HG03039 (cell line): ENCODE measurements around the gene GOLGA6L7.
"Not testable (repeated sequence)": the region's sequence is repeated elsewhere in the genome, so short reads cannot be mapped to it uniquely, and the experiment has no call there.

Experiments used
- ATAC-seq: cut with Tn5 transposase; IDR thresholded peaks from one replicate; pipeline ENCODE4 v1.9.1; 2021; ENCODE audit warnings: mild to moderate bottlenecking, moderate library complexity; ENCODE audit not compliant: unreplicated experiment

The GOLGA6L7 gene

DNA sequence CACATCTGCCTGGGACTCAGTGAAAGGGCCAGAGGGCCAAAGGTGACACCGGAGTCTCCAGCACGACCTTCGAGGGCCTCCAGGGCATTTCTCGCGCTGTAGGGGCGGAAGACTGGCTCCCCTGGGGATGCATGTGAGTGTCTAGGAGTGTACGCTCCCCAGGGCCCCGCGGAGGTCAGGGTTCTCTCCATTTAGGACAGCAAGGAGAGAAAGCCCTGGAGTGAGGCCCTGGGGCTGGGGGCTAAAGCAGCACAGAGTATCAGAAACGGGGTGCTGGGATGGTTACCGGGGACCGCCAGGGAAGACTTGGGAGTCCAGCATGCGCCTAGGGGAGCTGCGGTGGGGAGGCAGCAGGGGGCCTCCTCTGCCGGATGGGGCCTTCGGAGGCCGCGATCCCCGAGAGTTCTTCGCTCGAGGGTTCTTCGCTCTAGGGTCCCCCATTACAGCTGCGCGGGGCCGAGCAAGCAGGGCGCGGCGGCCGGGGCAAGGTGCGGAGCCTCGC is 36.7 kb upstream of the GOLGA6L7 start:
- no peak for ATAC-seq

DNA sequence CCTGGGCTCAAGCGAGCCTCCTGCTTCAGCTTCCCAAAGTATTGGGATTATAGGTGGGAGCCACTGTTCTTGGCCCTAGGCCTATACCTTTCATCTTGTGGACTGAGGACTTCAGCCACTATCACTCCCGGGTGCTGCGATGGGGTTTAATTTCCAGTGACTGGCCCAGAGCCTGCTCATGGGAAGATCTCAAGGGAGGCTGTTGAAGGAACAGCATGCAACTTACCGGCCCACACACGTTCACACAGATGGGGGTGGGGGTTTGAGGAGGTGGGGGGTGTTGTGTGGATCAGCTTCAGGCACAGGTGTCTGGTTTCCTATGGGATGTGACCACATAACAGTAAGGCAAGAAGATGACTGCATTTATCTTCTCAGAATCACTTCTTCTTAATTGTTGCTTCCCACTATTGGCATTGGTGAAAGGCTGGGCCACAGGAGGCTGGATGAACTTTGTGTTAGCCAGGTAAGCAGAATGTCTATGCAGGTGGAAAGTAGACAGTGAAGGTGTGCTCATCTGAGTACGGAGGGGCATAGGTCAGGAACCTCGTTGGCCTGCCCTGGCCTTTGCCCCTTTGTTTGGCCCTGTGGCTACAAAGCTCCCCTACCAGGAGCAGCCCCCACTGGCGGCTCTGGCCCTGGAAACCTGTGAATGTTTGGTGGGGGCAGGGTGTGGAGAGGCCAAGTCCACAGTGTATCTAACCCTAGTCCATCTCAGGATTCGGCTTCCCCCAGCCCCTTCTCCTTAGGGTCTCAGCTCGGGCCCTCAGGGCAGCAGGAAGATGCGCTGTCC is 35.9 kb upstream of the GOLGA6L7 start:
- no peak for ATAC-seq

DNA sequence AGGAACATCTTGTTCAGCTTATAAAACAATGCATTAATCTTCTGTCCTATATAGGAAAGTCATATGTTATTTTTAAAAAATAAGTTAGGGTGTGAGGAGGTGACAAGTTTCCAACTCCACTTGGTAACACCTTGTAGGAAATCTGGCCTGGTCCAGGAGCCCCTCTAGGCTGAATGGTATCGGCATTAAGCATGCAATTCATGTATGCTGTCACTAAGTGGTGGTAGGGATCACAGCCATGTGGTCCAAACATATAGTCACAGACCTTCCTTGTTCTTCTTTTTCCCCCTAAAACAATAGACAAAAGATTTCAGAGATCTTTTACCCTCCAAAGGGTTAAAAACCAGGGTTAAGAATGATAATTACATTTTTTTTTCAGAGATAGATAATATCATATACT is 33.2 kb upstream of the GOLGA6L7 start:
- no peak for ATAC-seq

DNA sequence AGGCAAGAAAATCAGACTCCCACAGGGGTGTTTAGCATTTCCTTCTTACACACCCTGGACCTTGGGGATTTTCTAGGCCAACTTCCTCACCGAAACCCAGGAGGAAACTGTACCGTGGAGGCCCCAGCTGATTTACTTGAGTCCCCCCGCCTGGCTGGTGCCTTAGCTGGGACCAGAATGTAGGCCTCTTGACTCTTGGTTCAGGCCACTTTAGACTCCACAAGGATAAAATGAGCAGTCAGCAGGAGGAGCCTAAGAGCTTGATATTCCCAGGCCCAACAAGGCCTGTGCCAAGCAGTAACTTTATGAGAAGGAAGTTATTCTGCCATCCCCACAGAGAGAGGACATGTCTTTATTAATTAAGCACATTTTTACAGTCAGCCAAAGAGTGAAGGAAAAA is 32.7 kb upstream of the GOLGA6L7 start:
- no peak for ATAC-seq

DNA sequence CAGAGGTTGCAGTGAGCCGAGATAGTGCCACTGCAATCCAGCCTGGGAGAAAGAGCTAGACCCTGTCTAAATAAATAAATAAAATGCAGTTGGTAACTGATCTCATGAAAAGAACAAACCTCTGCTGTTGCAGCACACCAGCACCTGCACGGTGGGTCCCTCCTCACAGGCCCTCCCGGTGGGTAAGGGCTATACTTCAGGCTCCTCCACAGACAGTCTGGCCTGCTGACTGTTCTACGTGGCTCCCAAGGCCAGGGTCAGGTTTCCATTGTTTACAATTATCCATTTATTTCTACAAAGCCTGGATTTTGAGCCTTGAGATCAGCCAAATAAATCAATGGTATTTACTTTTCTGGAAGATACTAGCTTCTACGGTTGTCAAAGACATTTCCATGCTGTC is 32.2 kb upstream of the GOLGA6L7 start:
- ATAC-seq, result no peak

DNA sequence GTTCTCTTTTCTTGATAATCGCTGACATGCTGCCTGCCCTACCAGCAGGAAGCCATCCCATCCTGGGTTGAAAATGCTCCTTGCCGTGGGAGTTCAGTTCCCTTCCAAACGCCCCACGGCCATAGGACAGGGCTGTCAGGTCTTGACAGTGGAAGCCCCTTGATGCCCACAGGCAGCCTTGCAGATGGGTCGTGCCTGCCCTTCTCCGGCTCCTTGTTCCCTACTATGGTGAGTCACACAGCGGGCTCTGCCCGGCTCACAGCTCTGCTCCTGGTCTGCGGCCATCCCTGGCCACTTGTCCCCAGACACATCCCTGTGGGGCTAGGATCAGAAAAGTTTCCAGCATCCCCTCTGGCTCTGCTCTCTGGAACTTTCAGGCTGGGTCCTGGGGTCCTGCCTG is 31.1 kb upstream of the GOLGA6L7 start:
- ATAC-seq, result no peak

DNA sequence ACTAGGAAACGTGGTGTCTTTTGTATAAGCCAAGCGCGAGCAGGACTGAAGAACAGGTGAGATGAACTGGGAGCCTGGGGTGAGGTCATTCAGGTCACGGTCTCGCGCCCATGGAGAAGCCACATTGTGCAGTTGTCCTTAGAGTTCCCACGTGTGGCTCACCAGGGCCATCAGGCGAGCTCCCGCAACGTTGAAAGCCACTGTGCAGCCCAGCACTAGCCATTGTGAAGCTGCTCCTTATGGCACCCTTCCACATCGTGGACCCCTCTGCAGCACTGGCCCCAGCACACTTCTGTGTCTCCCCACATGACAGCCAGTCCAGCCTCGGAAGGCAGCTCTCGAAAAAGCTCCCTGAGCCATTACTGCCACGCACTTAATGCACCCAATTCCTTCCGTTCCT is 29.8 kb upstream of the GOLGA6L7 start:
- no peak for ATAC-seq

DNA sequence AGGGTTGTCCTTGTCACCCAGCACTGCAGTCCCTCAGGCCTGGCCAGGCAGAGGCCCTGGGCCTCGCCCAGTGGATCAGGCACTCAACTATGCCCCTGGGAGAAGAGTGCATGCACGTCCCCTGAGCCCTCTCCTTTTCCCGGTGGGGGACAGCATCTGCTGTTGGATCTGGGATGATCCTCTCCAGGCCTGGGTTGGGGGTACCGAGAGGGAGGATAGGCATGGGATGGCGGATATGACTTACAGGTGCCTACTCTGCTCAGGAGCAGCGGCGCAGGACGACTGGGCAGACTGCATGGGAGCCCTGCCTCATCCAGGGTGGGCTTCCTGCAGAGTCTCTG is 28.4 kb upstream of the GOLGA6L7 start:
- no peak for ATAC-seq

DNA sequence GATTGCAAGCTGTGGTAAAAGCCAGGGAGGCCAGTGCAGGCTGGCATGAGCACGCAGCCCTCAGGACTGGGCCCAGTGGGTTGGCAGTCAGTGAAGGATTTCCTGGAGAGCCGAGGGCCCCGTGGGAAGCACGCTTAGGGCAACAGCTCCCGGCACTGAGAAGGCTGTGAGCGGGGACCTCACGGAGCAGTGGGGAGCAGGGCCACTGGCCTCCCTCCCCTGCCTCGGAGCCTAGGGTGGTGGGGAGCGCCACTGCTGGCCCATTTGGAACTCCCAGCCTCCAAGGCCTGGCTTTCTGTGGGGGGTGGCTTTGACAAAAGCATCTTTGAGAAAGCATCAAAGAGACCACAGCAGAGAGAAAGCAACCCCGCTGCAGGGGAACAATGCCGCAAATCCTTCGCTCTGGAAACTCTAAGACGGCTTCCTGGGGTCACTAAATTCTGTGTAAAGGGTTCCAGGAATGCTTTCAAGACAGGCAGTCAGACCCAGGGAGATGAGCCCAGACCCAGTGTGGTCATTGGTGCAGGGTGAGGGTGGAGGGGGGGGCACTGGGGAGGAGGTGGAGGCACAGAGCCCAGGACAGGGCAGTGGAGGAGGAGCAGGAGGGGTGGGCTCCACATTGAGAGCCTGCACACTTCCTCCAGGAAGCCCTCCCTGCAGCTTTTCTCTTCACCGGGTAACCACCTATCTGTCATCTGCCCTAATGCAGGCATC is 27.8 kb upstream of the GOLGA6L7 start:
- ATAC-seq, result no peak

DNA sequence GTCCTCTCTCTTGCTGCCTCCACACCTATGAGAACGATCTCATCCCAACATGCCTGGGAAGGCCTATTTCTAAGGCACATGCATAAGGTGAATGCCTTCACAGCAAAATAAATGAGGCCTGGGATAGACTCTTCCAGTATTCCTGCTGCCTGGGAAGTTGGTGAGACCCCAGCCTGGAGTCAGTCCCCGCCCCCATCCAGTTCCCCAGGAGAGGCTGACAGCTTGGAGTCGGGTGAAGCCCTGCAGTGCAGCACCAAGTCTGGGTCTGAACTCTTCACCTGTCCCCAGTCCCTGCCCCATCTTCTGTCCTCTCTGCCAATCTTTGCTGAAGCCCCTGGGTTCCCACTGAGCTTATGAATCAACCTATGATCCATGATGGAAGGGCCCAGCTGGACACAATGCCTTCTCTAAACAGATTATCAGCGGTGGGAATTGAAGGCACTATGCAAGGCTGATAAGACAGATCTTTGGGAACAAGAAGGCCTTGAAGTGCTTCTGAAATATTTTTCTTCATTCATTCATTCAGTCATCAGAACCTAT is 27.1 kb upstream of the GOLGA6L7 start:
- no peak for ATAC-seq

DNA sequence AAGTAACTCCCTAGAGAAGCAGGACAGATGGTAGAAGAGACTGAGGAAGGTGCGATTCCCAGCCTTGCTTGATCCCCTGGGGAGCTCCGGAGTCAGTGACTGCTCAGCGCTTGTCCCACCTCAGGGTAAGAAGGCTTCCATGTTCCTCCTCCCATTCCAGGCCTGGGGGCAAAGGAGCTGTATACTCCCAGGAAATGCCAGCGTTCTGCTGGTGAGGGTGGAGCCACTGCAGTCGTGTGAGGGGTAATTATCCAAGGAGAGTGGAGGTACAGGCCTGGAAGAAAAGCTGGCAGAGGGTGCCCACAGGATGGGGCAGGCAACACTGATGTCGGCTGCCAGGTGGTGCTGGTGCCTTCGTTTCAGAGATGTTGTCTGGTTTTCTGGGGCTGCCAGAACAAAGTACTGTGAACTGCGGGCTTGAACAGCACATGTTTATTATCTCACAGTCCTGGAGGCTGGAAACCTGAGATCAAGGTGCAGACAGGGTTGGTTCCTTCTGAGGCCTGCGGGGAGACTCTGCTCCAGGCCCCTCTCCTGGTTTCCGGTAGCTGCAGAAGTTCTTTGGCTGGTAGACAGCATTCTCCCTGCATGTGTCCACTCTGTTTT is 25.2 kb upstream of the GOLGA6L7 start:
- no peak for ATAC-seq

DNA sequence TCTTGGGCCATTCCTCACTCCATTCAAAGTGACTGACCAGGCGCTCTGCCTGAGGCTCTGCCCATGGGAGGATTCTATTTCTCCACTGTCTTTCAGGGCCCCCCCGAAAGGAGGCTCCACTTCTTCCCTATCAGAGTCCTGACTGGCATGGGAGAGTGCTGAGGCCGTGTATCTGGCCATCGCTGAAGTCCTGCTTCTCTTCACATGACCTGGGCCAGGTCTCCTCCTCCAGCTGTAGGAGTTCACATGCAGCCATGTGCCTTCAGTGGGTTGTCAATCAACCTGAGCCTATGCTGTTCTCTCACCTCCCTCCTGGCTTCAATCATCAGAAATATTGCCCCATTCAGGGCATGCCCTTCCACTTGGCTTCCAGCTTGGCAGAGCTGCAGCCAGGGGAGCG is 24.6 kb upstream of the GOLGA6L7 start:
- no peak for ATAC-seq

DNA sequence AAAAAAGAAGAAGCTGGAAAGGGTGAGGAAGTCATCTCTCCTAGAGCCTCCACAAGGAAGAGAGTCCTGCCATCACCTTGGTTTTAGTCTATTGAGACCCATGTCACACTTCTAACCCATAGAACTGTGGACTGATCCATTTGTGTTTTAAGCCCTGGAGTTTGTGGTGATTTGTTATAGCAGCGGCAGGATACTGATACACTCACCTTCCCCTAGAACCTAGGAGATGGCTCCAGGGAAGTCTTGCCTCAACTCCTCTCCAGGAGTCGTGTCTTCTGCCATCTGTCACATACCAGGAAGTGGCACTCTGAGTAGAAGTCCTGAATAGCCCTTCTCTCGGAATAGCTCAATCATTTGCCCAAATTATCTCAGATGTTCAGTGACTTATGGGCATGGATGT is 22.7 kb upstream of the GOLGA6L7 start:
- ATAC-seq, result no peak

DNA sequence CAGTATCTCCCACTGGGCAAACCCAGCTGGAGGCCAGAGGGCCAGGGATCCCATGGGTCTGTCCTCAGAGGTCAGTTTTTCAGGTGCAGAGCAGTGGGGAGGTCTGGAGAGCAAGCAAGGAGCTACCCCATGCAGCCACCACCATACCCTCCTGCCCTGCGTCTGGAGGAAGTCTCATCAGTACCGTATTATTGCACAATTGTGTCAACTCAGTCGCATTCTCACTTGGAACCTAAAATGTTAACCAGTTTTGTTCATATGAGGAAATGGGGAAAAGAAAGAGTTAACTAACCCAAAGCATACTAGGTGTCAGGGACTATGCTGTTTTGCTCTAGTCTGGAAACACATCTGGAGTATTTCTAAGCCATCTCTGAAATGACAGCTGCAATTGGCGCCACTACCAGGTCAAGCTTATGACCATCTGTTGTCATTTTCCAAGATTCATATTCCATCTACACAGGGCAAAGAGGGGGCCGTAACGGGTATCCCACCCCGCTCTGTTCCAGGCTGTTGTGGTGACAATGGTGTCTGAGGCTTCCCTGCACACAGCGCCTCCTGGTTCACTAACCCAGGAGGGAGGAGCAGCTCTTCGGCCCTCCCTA is 20.4 kb upstream of the GOLGA6L7 start:
- ATAC-seq, result no peak

DNA sequence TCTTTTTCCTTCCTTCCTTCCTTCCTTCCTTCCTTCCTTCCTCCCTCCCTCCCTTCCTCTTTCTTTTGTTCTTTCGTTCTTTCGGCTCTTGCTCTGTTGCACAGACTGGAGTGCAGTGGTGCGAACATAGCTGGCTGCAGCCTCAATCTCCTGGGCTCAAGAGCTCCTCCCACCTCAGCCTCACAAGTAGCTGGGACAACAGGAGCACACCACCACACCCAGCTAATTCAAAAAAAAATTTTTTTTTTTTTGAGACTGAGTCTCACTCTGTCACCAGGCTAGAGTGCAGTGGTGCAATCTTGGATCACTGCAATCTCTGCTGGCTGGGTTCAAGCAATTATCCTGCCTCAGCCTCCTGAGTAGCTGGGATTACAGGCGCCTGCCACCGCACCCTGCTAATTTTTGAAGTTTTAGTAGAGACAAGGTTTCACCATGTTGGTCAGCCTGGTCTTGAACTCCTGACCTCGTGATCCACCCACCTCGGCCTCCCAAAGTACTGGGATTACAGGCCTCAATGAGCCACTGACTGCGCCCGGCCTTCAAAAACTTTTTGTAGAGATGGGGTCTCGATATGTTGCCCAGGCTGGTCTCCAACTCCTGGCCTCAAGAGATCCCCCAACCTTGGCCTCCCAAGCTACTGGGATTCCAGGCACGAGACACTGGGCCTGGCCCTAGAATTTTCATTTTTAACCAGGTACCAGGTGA is 13.3 kb upstream of the GOLGA6L7 start:
- not testable (repeated sequence) for ATAC-seq

DNA sequence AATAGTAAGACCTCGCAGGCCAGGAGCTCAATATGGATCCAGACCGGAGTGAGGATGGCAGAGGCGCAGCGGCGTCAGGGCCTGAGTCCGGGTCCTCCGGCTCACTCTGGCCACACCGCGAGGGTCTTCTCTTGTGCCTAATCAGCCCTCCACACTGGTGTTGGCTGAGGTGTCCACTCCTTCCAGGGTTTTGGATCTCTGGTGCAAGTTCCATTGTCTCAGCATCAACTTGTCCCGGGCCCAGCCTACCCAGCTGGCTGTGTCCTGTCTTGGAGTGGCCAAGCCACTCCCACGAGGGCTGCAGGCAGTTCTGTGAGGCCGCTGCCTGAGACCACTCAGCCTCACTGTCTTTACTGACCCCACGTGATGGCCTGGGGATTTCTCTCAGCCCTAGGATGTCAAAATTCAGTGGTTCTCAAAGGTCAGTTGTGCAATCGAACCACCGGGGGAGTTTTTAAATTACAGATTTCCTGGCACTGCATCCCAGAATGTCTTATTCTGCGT is 12.6 kb upstream of the GOLGA6L7 start:
- no peak for ATAC-seq

DNA sequence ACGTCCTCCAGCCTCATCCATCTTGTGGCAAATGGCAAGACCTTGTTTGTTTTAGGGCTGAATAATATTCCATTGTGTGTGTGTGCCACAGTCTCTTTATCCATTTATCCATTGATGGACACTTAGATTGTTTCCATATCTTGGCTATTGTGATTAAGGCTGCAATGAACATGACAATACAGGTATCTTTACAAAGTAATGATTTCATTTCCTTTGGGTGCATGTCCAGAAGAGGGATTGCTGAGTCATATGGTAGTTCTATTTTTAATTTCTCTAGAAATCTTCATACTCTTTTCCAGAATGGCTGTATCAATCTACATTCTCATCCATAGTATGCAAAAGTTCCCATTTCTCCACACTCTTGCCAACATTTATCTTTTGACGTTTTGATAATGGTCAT is 6.1 kb upstream of the GOLGA6L7 start:
- ATAC-seq, result not testable (repeated sequence)

DNA sequence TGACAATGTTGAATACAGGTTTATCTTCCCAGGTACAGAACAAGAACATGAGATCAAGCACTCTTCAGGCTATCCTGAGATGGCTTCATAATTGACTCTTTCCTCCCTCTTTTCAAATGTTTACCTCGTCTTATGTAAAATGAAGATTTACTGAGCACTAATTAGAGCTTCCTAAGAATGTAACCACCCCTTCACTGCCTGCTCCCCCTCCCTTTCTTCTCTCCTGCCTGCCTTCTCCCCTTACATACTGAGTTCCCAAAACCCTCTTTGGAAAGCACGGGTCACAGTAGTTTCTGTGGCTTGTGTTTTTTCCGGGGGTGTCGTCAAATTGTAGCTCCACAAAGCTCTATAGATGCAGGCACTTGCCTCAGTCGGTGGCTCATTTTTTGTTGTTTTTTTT is 5.2 kb upstream of the GOLGA6L7 start:
- ATAC-seq, result not testable (repeated sequence)

DNA sequence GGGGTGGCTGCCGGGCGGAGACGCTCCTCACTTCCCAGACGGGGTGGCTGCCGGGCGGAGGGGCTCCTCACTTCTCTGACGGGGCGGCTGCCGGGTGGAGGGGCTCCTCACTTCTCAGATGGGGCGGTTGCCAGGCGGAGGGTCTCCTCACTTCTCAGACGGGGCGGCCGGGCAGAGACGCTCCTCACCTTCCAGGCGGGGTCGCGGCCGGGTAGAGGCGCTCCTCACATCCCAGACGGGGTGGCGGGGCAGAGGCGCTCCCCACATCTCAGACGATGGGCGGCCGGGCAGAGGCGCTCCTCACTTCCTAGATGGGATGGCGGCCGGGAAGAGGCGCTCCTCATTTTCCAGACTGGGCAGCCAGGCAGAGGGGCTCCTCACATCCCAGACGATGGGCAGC is 1.3 kb upstream of the GOLGA6L7 start:
- ATAC-seq, result not testable (repeated sequence)

DNA sequence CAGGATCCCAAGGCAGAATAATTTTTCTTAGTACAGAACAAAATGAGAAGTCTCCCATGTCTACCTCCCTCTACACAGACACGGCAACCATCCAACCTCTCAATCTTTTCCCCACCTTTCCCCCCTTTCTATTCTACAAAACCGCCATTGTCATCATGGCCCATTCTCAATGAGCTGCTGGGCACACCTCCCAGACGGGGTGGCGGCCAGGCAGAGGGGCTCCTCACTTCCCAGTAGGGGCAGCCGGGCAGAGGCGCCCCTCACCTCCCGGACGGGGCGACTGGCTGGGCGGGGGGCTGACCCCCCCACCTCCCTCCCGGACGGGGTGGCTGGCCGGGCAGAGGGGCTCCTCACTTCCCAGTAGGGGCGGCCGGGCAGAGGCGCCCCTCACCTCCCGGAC is 827 bp upstream of the GOLGA6L7 start:
- ATAC-seq, result not testable (repeated sequence)
